Neural cell (in vitro differentiated cells): ENCODE data around the gene HSPA1A. TPM values are rescaled to one million over a fixed set of nuclear protein-coding genes. Genes with fewer than 3 reads are reported as not detected.

Source experiments
- H2AFZ ChIP-seq: fragments of 200-600, 300-800 bp; sonication (generic), shearing (Covaris generic); 2 replicates; pipeline ENCODE4 v1.6.0; 2014; ENCODE audit warnings: low read depth, mild to moderate bottlenecking, antibody characterized with exemption, low read length, moderate library complexity
- H3F3A ChIP-seq: fragments of 200-600 bp; shearing (Covaris generic); 2 replicates; pipeline ENCODE4 v1.6.1; 2016; ENCODE audit warnings: mild to moderate bottlenecking, moderate library complexity, mixed read lengths, antibody characterized with exemption, low read length; ENCODE audit not compliant: insufficient read depth, poor library complexity, severe bottlenecking
- H3K27ac ChIP-seq: fragments of 200-600, 300-800 bp; sonication (generic), shearing (Covaris generic); 2 replicates; pipeline ENCODE4 v1.5.1; 2014; ENCODE audit warnings: mild to moderate bottlenecking, low read length, moderate library complexity
- H3K27me3 ChIP-seq: fragments of 300-800, 200-600 bp; sonication (generic), shearing (Covaris generic); 2 replicates; pipeline ENCODE4 v1.6.0; 2014; ENCODE audit warnings: mild to moderate bottlenecking, low read depth, low read length, moderate library complexity; ENCODE audit not compliant: insufficient read depth
- H3K36me3 ChIP-seq: fragments of 300-800, 200-600 bp; sonication (generic), shearing (Covaris generic); 2 replicates; pipeline ENCODE4 v1.5.1; 2014; ENCODE audit warnings: mild to moderate bottlenecking, antibody characterized with exemption, low read length, moderate library complexity; ENCODE audit not compliant: insufficient read depth
- H3K4me2 ChIP-seq: fragments of 300-800, 200-600 bp; sonication (generic), shearing (Covaris generic); 2 replicates; pipeline ENCODE4 v1.6.0; 2014; ENCODE audit warnings: mild to moderate bottlenecking, low read length
- H3K4me3 ChIP-seq: fragments of 300-800, 200-600 bp; sonication (generic), shearing (Covaris generic); 2 replicates; pipeline ENCODE4 v1.5.1; 2014; ENCODE audit warnings: mild to moderate bottlenecking, low read length, moderate library complexity
- H3K79me2 ChIP-seq: fragments of 200-600 bp; shearing (Covaris generic); replicated peaks from 2 replicates; pipeline ENCODE4 v1.6.0; 2014; ENCODE audit warnings: mild to moderate bottlenecking, low read length, moderate library complexity; ENCODE audit not compliant: insufficient read depth
- H3K9ac ChIP-seq: fragments of 300-800, 200-600 bp; sonication (generic), shearing (Covaris generic); 2 replicates; pipeline ENCODE4 v1.6.1; 2016; ENCODE audit warnings: mild to moderate bottlenecking, low read length, mixed read lengths
- H3K9me2 ChIP-seq: fragments of 200-600 bp; shearing (Covaris generic); 2 replicates; pipeline ENCODE4 v1.6.1; 2016; ENCODE audit warnings: mild to moderate bottlenecking, low read length, mixed read lengths; ENCODE audit not compliant: insufficient read depth
- H3K9me3 ChIP-seq: fragments of 200-600, 300-800 bp; sonication (generic), shearing (Covaris generic); 2 replicates; pipeline ENCODE4 v1.6.1; 2016; ENCODE audit warnings: mild to moderate bottlenecking, mixed run types, low read length, moderate library complexity, mixed read lengths
- H4K20me1 ChIP-seq: fragments of 200-600 bp; shearing (Covaris generic); 2 replicates; pipeline ENCODE4 v1.6.1; 2016; ENCODE audit warnings: mild to moderate bottlenecking, mixed run types; ENCODE audit not compliant: insufficient read depth
- EP300 ChIP-seq: fragments of 450-650 bp; conservative IDR thresholded peaks from 2 replicates; pipeline ENCODE4 v1.6.1; 2014; ENCODE audit warnings: antibody characterized with exemption, mild to moderate bottlenecking, moderate library complexity; ENCODE audit not compliant: poor library complexity, severe bottlenecking
- EZH2 ChIP-seq: fragments of 200-600, 300-800 bp; shearing (Covaris generic), sonication (generic); IDR thresholded peaks from 2 replicates; pipeline ENCODE4 v1.6.1; 2014; ENCODE audit warnings: antibody characterized with exemption, low read length, borderline replicate concordance, mild to moderate bottlenecking; ENCODE audit not compliant: insufficient read depth, poor library complexity, severe bottlenecking
- MXI1 ChIP-seq: fragments of 450-650 bp; conservative IDR thresholded peaks from 2 replicates; pipeline ENCODE4 v1.6.1; 2014; ENCODE audit warnings: antibody characterized with exemption, mild to moderate bottlenecking; ENCODE audit not compliant: poor library complexity, severe bottlenecking
- POLR2AphosphoS5 ChIP-seq: IDR thresholded peaks from 2 replicates; pipeline ENCODE4 v1.6.1; 2012
- RAD21 ChIP-seq: fragments of 450-650 bp; conservative IDR thresholded peaks from 2 replicates; pipeline ENCODE4 v1.6.1; 2014; ENCODE audit warnings: antibody characterized with exemption, mild to moderate bottlenecking, moderate library complexity
- REST ChIP-seq: IDR thresholded peaks from 2 replicates; pipeline ENCODE4 v1.6.1; 2012; ENCODE audit warnings: borderline replicate concordance
- SMC3 ChIP-seq: fragments of 450-650 bp; conservative IDR thresholded peaks from 2 replicates; pipeline ENCODE4 v1.6.1; 2014; ENCODE audit warnings: antibody characterized with exemption, mild to moderate bottlenecking, moderate library complexity; ENCODE audit not compliant: poor library complexity
- TAF1 ChIP-seq: IDR thresholded peaks from 2 replicates; pipeline ENCODE4 v1.6.1; 2012; ENCODE audit warnings: low read depth
- polyA plus RNA-seq: library from polyadenylated mRNA; depleted of rRNA; stranded (reverse); fragments of >200 nt; gene quantifications from 2 replicates; pipeline ENCODE4 v1.2.3, GENCODE V29; 2014
- TF ChIP-seq, protein P1 (sequence below): fragments of 450-650 bp; IDR thresholded peaks from 2 replicates; pipeline ENCODE4 v1.5.1; 2014; ENCODE audit warnings: antibody characterized with exemption, mild to moderate bottlenecking, moderate library complexity; ENCODE audit not compliant: poor library complexity, severe bottlenecking

HSPA1A gene
- polyA plus RNA-seq, 1 donor from 2014 or later, result 50.9 TPM

- no peaks in the 10 kb centered on the region for H3K9me2 ChIP-seq
- peak overlapping the region; percentile 92 for H3K9ac ChIP-seq
- H3K4me2 ChIP-seq, result peak overlapping the region; percentile 68
- no peaks in the 10 kb centered on the region for H3K36me3 ChIP-seq
- peak overlapping the region; percentile 82 for H3K27ac ChIP-seq
- no peaks in the 10 kb centered on the region for H3K27me3 ChIP-seq
- H3K79me2 ChIP-seq, result peaks cover 8% of the 10 kb centered on the region
- H4K20me1 ChIP-seq, result no peaks in the 10 kb centered on the region
- H2AFZ ChIP-seq, result peak overlapping the region; percentile 42
- H3F3A ChIP-seq, result no peaks in the 10 kb centered on the region
- peak overlapping the region; percentile 90 for H3K4me3 ChIP-seq
- TF ChIP-seq EP300, result no peak
- no peak for TF ChIP-seq REST
- TF ChIP-seq SMC3, result no peak
- TF ChIP-seq, protein P1, sequence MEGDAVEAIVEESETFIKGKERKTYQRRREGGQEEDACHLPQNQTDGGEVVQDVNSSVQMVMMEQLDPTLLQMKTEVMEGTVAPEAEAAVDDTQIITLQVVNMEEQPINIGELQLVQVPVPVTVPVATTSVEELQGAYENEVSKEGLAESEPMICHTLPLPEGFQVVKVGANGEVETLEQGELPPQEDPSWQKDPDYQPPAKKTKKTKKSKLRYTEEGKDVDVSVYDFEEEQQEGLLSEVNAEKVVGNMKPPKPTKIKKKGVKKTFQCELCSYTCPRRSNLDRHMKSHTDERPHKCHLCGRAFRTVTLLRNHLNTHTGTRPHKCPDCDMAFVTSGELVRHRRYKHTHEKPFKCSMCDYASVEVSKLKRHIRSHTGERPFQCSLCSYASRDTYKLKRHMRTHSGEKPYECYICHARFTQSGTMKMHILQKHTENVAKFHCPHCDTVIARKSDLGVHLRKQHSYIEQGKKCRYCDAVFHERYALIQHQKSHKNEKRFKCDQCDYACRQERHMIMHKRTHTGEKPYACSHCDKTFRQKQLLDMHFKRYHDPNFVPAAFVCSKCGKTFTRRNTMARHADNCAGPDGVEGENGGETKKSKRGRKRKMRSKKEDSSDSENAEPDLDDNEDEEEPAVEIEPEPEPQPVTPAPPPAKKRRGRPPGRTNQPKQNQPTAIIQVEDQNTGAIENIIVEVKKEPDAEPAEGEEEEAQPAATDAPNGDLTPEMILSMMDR, result no peak
- no peak for TF ChIP-seq RAD21
- TF ChIP-seq MXI1, result no peak
- TF ChIP-seq EZH2, result no peak
- TF ChIP-seq TAF1, result no peak
- TF ChIP-seq POLR2AphosphoS5, result no peak
- no peaks in the 10 kb centered on the region for H3K9me3 ChIP-seq
These were observed 46.6 kb downstream of the HSPA1A start for GRCh38 chr6:31861919-31862343.

DNA sequence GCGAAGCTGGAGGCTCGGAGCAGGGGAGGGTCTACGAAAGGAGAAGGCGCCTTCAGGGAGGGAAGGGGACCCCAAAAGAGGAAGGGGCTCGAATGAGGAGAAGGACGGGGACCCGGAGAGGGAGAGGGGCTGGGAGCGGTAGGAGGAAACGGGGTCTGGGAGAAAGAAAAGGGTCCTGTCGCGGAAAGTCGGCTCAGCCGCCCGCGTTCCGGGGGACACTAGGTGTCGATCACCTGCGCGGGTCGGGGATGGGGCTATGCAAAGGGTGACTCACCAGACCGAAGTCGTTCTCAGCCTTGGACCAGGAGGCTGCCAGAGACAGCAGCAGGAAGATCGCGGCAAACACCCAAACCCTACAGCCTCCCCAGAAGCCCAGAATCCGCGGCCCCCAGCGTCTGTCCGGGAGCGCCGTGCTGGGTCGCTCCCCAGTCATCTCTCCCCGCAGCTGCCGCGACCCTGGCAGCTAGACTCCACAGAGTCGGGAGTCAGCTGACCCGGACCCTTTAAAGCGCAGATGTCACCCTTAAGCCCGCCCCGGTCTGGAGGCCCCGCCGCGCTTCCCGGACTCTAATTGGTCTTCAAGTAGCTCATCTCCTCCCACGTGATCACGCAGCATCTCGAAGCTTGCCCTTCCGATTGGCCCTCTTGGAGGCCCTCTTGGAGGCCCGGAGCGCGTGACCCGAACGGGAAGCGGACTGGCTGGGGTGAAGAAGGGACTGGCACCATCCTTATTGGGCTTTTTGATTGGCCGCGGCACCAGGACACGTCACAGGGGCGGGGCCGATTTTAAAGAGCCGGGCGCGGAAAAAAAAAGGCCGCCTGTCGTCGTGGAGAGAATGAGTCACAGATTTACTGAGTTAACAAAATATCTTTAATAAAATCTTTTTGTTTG, 47.2 kb downstream of the HSPA1A start, which contains the start of gene NEU1:
NEU1 (minus strand) TSS at position 478 of the 892 bp plus-strand sequence; CDS start at position 433, 45 bp downstream.
- H3K9me3 ChIP-seq, result no peaks in the 10 kb centered on the region
- H4K20me1 ChIP-seq, result no peaks in the 10 kb centered on the region
- no peaks in the 10 kb centered on the region for H3K27me3 ChIP-seq
- H3K79me2 ChIP-seq, result peaks cover 8% of the 10 kb centered on the region
- H3K9me2 ChIP-seq, result no peaks in the 10 kb centered on the region
- H3K4me3 ChIP-seq, result peak within 1 kb of the TSS; percentile 90
- peak within 1 kb of the TSS; percentile 92 for H3K9ac ChIP-seq
- H3K36me3 ChIP-seq, result no peaks in the 10 kb centered on the region
- peak within 1 kb of the TSS; percentile 68 for H3K4me2 ChIP-seq
- H2AFZ ChIP-seq, result peak within 1 kb of the TSS; percentile 45
- TF ChIP-seq EP300 (peak; percentile 46), TAF1 (peak; percentile 98), RAD21 (peak; percentile 52), POLR2AphosphoS5 (peak; percentile 98), MXI1 (peak; percentile 97), REST (peak; percentile 97), SMC3 (peak; percentile 58), EZH2 (no peak)
- TF ChIP-seq, protein P1, result no peak
- H3K27ac ChIP-seq, result peak within 1 kb of the TSS; percentile 84
- no peaks in the 10 kb centered on the region for H3F3A ChIP-seq
